HG03159 (cell line): ENCODE results near the gene KIRREL2.
"Not testable (repeated sequence)": the region's sequence is repeated elsewhere in the genome, so short reads cannot be mapped to it uniquely, and the experiment has no call there.

Experiments
- ATAC-seq: cut with Tn5 transposase; IDR thresholded peaks from one replicate; pipeline ENCODE4 v1.9.1; 2021; ENCODE audit warnings: mild to moderate bottlenecking, moderate library complexity; ENCODE audit not compliant: unreplicated experiment

The KIRREL2 gene

GRCh38 chr19:35856546-35857149 is at the start of gene KIRREL2:
KIRREL2 (plus strand) TSS chr19:35856911; CDS start chr19:35857120, 209 bp downstream.
- no peak for ATAC-seq

- no peak for ATAC-seq
Measured at GRCh38 chr19:35807633-35808032, 49.1 kb upstream of the KIRREL2 start.

- ATAC-seq: no peak
Measured at GRCh38 chr19:35811317-35812219, 45.1 kb upstream of the KIRREL2 start.

DNA sequence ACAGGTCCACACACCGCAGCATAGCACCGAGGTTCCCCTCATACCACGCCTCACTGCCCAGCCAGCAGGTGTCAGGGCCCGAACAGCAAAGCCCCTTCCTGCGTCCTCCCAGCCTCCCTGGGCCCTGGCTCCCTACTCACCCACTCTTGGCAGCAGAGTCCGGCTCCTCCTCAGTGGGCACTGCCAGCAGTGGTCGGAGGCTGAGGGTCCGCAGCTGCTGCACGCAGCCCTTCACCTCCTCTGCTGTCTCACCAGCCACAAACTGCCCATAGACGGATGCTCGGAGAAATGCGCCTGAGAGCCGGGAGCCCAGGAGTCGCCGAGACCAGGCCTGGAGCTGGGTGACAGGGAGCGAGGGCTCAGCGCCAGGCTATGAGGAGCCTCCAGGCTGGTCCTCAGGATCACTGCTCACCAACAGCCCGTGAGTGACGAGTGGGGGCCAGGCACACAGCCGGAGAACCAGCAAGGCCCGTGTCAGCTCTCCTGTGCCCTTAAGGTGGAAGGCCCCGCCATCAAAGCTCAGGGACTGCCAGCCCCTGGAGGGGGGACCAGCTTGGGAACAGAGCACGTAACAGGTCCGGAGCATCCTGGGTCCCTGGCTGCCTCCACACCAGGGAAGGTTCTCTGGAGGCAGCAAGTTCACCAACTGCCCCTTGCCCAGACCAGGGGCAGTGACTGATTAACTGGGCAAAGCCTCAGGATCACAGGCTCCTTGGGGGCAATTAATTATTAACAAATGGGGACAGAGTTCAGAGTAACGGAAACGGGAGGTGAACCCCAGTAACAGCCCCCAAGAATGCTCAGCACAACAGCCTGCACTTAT is 44.3 kb upstream of the KIRREL2 start, which contains the start of gene PRODH2:
PRODH2 (minus strand) TSS at position 626 of the 823 bp plus-strand sequence; CDS start at position 586, 40 bp downstream.
- ATAC-seq: no peak

GRCh38 chr19:35813043-35813890 is 43.4 kb upstream of the KIRREL2 start:
- no peak for ATAC-seq

DNA sequence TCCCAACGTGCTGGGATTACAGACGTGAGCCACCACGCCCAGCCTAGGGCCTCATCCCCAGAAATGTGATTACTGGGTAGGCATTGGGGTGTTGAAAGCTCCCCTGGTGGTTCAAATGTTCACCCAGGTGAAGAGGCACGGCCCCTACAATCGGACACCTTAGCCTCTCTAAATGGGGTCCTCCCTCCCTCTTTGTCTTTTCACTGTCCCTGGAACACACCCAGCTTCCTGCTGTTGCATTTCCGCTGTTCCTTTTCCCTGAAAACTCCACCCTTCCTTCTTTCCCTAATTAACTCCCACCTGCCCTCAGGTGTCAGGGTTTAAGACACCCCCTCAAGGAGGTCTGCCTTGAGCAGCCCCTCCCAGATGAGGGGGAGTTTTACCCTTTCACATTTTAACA is 40.4 kb upstream of the KIRREL2 start:
- no peak for ATAC-seq

DNA sequence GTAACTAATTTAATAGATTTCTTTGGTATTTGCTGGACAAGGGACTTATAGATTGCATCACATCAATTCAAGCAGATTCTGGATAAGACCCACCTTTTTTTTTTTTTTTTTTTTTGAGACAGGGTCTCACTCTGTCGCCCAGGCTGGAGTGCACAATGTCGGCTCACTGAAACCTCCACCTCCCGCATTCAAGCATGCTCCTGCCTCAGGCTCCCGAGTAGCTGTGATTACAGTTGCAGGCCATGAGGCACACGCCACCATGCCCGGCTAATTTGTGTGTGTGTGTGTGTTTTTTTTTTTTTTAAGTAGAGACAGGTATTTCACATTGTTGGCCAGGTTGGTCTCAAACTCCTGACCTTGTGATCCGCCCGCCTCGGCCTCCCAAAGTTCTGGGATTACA is 39.9 kb upstream of the KIRREL2 start:
- no peak for ATAC-seq

DNA sequence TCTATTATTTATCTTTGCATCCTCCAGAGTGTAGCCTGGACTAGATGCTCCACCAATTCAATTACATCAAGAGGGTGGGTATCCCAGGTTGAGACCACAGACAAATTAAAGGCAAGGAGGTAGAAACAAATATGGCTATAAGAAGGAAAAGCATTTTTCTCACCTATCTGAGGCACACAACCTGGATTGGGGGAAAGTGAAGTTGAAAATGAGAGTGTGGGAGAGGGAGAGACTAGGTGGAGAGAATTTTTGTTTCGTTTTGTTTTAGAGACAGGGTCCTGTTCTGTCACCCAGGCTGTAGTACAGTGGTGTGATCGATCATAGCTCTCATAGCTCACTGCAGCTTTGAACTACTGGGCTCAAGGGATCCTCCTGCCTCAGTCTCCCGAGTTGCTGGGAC is 38.3 kb upstream of the KIRREL2 start:
- no peak for ATAC-seq

DNA sequence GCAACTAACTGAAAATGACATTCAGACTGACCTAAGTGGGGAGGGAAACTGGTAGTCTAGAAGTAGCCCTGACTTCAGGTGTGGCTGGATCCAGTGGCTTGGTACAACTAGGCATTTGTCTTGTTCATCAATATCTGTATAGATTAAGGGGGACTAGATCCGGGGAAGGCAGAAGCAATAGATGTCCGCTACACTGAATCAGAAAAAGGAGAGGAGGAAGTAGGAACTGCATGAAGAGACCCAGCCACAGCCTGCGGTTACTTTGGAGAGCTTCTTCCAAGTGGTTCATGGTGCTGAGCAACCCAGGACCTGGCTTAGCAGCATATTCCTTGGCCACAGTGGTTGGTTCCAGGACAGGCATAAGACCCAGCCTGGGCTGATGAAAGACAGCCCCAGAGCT is 34.1 kb upstream of the KIRREL2 start:
- no peak for ATAC-seq

- ATAC-seq: no peak
Measured at GRCh38 chr19:35824150-35824549, 32.6 kb upstream of the KIRREL2 start.

DNA sequence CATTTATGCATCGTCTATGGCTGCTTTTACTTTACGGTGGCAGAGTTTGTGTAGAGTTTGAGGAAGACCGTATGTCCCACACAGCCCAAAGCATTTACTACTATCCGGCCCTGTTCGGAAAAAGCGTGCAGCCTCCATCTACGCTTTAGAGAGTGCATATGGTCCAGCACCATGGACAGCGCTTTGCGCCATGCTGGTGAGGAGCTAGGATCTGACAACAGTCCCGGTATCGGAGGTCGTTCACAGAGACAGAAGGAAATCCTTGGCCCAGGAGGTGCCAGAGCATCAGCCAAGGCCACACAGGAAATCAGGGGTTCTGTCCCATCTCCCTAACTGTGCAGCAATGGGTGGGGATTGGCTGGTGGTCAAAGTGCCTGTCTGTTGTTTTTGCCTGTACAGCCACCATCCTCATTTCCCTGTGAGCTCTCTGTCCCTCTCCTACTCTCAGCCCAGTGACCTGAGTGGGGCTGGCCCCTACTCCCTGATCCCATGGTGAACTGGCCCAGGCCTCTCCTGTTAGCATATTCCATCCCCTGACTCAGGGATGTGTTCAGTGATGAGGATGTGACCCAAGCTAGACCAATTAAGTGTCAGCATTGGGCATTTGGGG is 27.9 kb upstream of the KIRREL2 start:
- no peak for ATAC-seq

DNA sequence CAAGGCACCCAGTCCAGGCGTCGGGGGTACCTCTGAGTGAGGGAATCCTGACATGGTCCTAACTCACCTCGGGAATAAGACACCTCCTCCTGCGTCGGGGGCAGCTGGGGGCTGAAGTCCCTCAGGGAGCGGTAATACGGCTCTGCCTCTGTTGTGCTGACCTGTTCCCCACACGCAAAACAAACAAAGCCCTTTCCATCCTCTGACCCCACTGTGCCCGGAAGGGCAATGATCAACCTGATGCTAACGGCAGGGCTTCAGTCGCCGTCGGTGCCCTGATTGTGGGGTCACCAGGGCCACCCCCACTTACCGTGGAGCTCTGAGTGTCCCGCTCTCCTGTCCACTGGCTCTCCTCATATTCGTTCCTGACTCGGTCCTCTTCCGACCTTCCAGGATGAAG is 25.7 kb upstream of the KIRREL2 start:
- ATAC-seq: no peak

GRCh38 chr19:35832054-35832453 is 24.7 kb upstream of the KIRREL2 start:
- no peak for ATAC-seq

- ATAC-seq: no peak
Measured at GRCh38 chr19:35833972-35834371, 22.7 kb upstream of the KIRREL2 start.

GRCh38 chr19:35836096-35836495 is 20.6 kb upstream of the KIRREL2 start:
- not testable (repeated sequence) for ATAC-seq

GRCh38 chr19:35841961-35842595 is 14.6 kb upstream of the KIRREL2 start:
- ATAC-seq: no peak

DNA sequence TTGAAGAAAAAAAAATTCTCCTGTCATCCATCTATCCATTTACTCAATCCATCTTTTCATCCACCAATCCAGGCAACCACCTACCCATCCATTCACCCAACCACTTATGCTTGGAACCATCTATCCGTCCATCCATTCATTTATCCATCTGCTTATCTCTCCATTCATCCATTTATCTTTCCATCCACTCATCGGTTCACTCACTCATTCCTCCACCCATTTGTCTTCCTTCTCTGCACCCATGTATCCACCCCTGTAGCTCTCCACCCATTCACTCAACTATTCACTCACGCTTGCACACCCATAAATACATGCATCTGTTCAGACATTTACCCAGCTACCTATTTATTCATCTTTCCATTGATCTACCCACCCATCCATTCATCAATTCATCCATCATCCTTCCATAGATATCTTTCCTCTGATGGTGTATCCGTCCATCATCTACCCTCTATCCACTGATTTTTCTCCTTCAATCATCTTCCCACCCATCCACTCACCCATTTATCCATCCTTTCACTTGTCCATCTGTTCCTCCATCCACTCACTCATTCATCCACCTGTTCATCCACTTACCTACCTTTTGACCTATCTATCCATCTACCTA is 13.9 kb upstream of the KIRREL2 start:
- no peak for ATAC-seq

GRCh38 chr19:35843676-35844481 is 12.8 kb upstream of the KIRREL2 start:
- no peak for ATAC-seq
